ENCODE results near the gene KDM4B.

The KDM4B gene

GRCh38 chr19:5141850-5142724, 173.2 kb downstream of the KDM4B start:
- DNase-seq: no peak

GRCh38 chr19:5142725-5143097, 173.8 kb downstream of the KDM4B start:
- no peak for DNase-seq

GRCh38 chr19:5143471-5144411, 174.8 kb downstream of the KDM4B start:
- DNase-seq: no peak

- no peak for DNase-seq
These were observed 175.7 kb downstream of the KDM4B start for GRCh38 chr19:5144545-5145179.

- no peak for DNase-seq
These were observed 176.9 kb downstream of the KDM4B start for GRCh38 chr19:5145521-5146511.

- no peak for DNase-seq
These were observed 178.4 kb downstream of the KDM4B start for GRCh38 chr19:5147074-5147977.

GRCh38 chr19:5147978-5148793, 179.3 kb downstream of the KDM4B start:
- DNase-seq: no peak

- no peak for DNase-seq
These were observed 179.9 kb downstream of the KDM4B start for GRCh38 chr19:5148794-5149190.

- no peak for DNase-seq
These were observed 180.6 kb downstream of the KDM4B start for GRCh38 chr19:5149508-5149907.

GRCh38 chr19:5149932-5150901, 181.3 kb downstream of the KDM4B start:
- DNase-seq: no peak

- no peak for DNase-seq
These were observed 182.2 kb downstream of the KDM4B start for GRCh38 chr19:5150902-5151741.

- no peak for DNase-seq
These were observed 183.3 kb downstream of the KDM4B start for GRCh38 chr19:5152013-5152763.

- DNase-seq: no peak
These were observed 184.0 kb downstream of the KDM4B start for GRCh38 chr19:5152767-5153532.

- no peak for DNase-seq
These were observed 184.8 kb downstream of the KDM4B start for GRCh38 chr19:5153601-5154128.

GRCh38 chr19:5154129-5154798, 185.4 kb downstream of the KDM4B start:
- peak; percentile 36 for DNase-seq

Data from stimulated activated CD4-positive, alpha-beta T cell treated with anti-CD3 and anti-CD28 coated beads, Interleukin-1b, Interleukin-23, amount 100 ng/mL, for 48 hours (primary cell).